ENCODE results near the gene KLC4.

- TF ChIP-seq ZNF830 (CRISPR knock-in tag; IDR thresholded peaks at IDR 0.05) (no peak), POLR2AphosphoS2 (IDR thresholded peaks at IDR 0.05; ENCODE audit: low read length) (no peak), POLR2AphosphoS5 (IDR thresholded peaks at IDR 0.05; ENCODE audit: control insufficient read depth, insufficient read depth, low read depth, low read length) (no peak), EZH2 (IDR thresholded peaks at IDR 0.05; ENCODE audit: borderline replicate concordance, low read depth, low read length) (no peak), GABPA (tag; conservative IDR thresholded peaks at IDR 0.05; ENCODE audit: low read depth) (no peak), CHCHD3 (CRISPR knock-in tag; IDR thresholded peaks at IDR 0.05) (no peak), BACH1 (tag; IDR thresholded peaks at IDR 0.05) (no peak), ELF4 (CRISPR knock-in tag; IDR thresholded peaks at IDR 0.05) (peak; percentile 78; the same call in 1 of the 2 replicates), KDM5B (IDR thresholded peaks at IDR 0.05; ENCODE audit: insufficient replicate concordance, low read depth, low read length) (no peak), MBD1 (CRISPR knock-in tag; IDR thresholded peaks at IDR 0.05) (no peak), ZBTB7A (IDR thresholded peaks at IDR 0.05; ENCODE audit: borderline replicate concordance, control insufficient read depth, low read depth, low read length) (no peak)
Observed at GRCh38 chr6:43014434-43014909, 45.0 kb upstream of the KLC4 start.
